GM23248 (cell line): ENCODE data around the gene COL6A3.

ENCODE experiments used
- EZH2 ChIP-seq: fragments of 200-600 bp; sonication (generic); IDR thresholded peaks from 2 replicates; pipeline ENCODE4 v1.6.1; 2018; ENCODE audit warnings: antibody characterized with exemption, mild to moderate bottlenecking; ENCODE audit not compliant: insufficient read depth, poor library complexity, severe bottlenecking
- EZH2phosphoT487 ChIP-seq: fragments of 200-600 bp; sonication (generic); IDR thresholded peaks from 2 replicates; pipeline ENCODE4 v1.6.1; 2018; ENCODE audit warnings: antibody characterized with exemption, moderate library complexity, mild to moderate bottlenecking, low read depth; ENCODE audit not compliant: insufficient read depth

DNA sequence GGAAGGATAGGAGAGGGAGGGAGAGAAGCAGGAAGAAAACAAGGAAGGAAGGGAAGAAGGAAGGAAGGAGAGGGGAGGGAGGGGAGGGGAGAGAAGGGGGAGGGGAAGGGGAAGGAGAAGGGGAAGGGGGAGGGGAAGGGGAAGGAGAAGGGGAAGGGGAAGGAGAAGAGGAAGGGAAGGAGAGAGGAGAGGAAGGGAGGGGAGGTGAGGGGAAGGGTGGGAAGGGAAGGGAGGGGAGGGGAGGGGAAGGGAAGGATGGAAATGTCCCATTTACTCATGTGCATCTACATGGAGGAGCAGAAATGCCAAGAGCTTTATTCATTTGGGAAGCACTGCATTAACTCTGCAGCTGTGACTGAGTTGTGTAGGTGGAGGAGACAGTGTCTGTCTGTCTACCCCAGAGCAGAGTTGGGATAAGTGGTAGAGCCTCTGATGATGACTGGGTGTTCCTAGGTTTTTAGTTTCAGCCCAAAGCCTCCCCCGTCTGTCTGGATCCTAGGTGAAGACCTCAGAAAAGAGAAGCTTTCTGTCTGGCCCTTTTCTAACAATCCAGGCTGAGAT lies 131.3 kb downstream of the COL6A3 start:
- TF ChIP-seq EZH2 (no peak), EZH2phosphoT487 (no peak)
